ENCODE measurements around the gene ADGB. TPM values are rescaled to one million over a fixed set of nuclear protein-coding genes. Genes with fewer than 3 reads are reported as not detected.
"Not testable (repeated sequence)": the region's sequence is repeated elsewhere in the genome, so short reads cannot be mapped to it uniquely, and the experiment has no call there.

ADGB gene
- total RNA-seq, 1 donor from 2014 or later = not detected

GRCh38 chr6:146813554-146813953 is 214.8 kb downstream of the ADGB start:
- CTCF ChIA-PET = no interaction called here
- ATAC-seq (ENCODE audit: low read depth) = no peak
- DNase-seq = no peak
- Mint-ChIP-seq H3K36me3 (ENCODE audit: low read depth) (no peaks in the 10 kb centered on the region), H3K9me3 (no peaks in the 10 kb centered on the region), H3K27ac (no peak overlapping the region), H3K4me1 (no peaks in the 10 kb centered on the region), H3K4me3 (no peak overlapping the region), H3K27me3 (no peaks in the 10 kb centered on the region)
- intact Hi-C loops (cut with micrococcal nuclease) = no loop called here
- POLR2A ChIA-PET = no interaction called here
- TF ChIP-seq CTCF (IDR thresholded peaks at IDR 0.05) = no peak

DNA sequence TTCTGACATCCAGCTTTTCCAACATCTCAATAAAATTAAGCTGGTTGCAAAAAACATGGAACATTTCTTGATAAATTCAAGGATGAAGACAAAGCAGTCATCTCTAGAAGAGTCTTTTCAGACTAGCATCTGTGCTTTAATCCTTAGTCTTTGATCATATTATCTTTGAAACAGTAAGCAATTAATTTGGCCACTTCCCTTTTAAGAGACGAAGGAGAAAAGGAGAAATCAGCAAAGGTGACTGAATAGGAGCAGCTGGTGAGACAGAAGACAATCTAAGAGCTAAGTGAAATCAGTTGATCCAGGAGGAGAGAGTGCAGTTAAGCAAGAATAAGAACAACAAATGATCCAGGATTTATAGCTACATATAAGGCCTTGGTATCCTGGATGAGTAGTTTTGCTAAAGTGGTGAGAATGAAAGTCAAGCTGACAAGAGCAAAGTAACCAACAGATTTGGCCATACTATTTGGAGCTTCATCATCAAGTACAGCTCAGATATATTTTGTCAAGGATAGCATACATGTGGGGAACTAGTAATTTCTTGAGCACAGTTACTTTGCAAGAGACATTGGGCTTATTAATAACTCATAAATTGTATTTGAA is 215.5 kb downstream of the ADGB start:
- intact Hi-C loops (cut with micrococcal nuclease) = no loop called here
- DNase-seq (no peak), ATAC-seq (ENCODE audit: low read depth) (no peak)
- no peak for TF ChIP-seq CTCF (IDR thresholded peaks at IDR 0.05)
- Mint-ChIP-seq H3K36me3 (ENCODE audit: low read depth) (no peaks in the 10 kb centered on the region), H3K27ac (no peak overlapping the region), H3K27me3 (no peaks in the 10 kb centered on the region), H3K4me1 (no peaks in the 10 kb centered on the region), H3K4me3 (no peak overlapping the region), H3K9me3 (no peaks in the 10 kb centered on the region)
- POLR2A ChIA-PET = no interaction called here
- CTCF ChIA-PET = no interaction called here

DNA sequence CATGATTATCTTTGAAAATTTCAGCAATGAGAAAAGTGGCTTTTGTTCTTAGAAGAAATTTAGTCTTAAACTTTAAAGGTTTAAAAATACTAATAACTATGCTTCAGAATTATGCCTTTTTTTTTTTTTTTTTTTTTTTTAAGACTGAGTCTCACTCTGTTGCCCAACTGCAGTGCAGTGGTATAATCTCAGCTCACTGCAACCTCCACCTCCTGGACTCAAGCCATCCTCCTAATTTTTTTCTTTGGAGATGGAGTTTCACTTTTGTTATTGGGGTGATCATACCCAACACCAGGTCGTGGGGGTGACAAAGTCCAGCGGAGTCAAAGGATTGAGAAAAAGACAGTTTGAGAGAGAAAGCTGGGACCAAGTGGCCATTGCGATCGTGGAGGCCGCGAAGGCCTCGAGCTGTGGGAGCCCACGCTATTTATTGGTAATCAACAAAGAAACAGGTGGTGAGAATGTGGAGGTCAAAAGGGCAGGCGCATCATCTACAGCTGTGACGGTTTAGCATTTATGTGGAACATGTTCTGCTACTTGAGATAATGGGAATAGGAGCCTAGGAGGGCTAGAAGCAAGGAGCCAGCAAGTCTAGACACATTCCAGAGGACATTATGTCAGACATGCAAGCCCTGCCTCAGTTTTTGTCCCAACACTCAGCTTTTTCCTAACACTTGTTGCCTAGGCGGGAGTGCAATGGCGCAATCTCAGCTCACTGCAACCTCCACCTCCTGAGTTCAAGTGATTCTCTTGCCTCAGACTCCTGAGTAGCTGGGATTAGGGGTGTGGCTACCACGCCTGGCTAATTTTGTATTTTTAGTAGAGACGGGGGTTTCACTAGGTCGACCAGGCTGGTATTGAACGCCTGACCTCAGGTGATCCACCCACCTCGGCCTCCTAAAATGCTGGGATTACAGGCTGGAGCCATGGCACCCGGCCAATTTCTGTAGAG is 217.0 kb downstream of the ADGB start:
- POLR2A ChIA-PET; H3K4me3 Mint-ChIP-seq; H3K9me3 Mint-ChIP-seq; ATAC-seq (ENCODE audit: low read depth); H3K36me3 Mint-ChIP-seq (ENCODE audit: low read depth); H3K4me1 Mint-ChIP-seq; DNase-seq; CTCF ChIA-PET; intact Hi-C loops (cut with micrococcal nuclease); H3K27me3 Mint-ChIP-seq; H3K27ac Mint-ChIP-seq: not testable (repeated sequence)

- Mint-ChIP-seq H3K9me3 (no peaks in the 10 kb centered on the region), H3K27ac (no peak overlapping the region), H3K36me3 (ENCODE audit: low read depth) (no peaks in the 10 kb centered on the region), H3K4me3 (no peak overlapping the region), H3K4me1 (no peaks in the 10 kb centered on the region), H3K27me3 (no peaks in the 10 kb centered on the region)
- no peak for TF ChIP-seq CTCF (IDR thresholded peaks at IDR 0.05)
- ChIA-PET CTCF (no interaction called here), POLR2A (no interaction called here)
- DNase-seq = no peak
- intact Hi-C loops (cut with micrococcal nuclease) = no loop called here
- no peak for ATAC-seq (ENCODE audit: low read depth)
These were observed 221.0 kb downstream of the ADGB start for GRCh38 chr6:146819596-146820320.

DNA sequence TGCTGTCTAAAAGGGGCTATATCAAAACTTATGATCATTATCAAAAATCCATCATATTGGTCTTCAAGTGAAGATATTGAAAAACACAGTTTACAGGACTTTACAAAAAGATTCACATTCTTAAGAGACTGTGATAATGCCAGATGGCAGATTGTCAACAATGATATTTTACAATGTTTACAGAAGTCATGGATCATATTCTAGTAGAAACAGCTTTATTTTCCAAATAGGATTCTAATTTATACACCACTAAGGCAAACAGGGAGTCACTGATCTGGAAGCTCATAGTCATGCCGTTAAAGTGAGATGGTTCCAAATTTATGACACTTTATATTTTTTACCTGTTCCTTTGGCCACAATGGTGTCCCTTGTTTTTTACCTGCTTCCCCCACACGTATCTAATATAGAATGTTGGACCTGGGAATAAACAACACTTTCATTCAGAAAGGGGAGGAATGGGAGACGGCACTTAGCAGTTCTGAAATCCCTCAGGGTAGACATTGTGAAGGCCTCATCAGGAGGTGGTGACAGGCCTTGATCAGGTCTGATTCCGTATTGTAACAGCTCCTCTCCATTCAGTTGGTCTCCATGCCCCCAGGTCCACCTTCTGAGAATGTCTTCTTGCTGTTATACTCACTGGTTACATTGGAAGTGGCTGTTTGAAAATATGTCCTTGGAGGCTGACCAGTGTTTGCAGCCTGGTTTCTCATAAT is 228.6 kb downstream of the ADGB start:
- POLR2A ChIA-PET = no interaction called here
- CTCF ChIA-PET = no interaction called here
- no peak for TF ChIP-seq CTCF (IDR thresholded peaks at IDR 0.05)
- Mint-ChIP-seq H3K4me1 (no peaks in the 10 kb centered on the region), H3K36me3 (ENCODE audit: low read depth) (no peaks in the 10 kb centered on the region), H3K9me3 (no peaks in the 10 kb centered on the region), H3K4me3 (no peak overlapping the region), H3K27ac (no peak overlapping the region), H3K27me3 (peaks cover 2% of the 10 kb centered on the region)
- intact Hi-C loops (cut with micrococcal nuclease) = no loop called here
- ATAC-seq (ENCODE audit: low read depth) = no peak
- no peak for DNase-seq

Measured in activated B cell treated with CpG ODN at 0.5 μM for 24 hours (primary cell).